Measurements from ENCODE around the gene PRSS38.

PRSS38 gene

DNA sequence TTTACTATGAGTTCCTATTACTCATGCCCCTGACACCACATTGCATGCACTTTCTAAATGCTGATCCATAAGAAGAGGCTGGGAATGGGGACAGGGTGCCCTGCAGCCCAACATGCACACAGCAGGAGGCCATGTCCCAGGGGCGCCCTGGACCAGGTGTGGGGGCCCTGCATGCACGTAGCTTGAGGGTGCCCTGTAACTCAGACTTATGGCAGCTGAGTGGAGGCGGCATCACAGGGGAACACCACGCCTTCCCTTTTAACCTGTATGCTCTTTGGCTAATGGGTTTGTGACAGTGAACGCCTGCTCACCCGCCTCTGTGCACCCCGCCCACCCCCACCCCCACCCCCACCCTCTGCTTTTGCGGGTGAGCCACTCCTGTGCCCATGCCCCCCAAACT is 44.1 kb upstream of the PRSS38 start:
- Histone ChIP-seq H3K27me3 (ENCODE audit: control insufficient read depth in 1 of 2, insufficient read depth in 2 of 2, low read length in 2 of 2) (no peaks in the 10 kb centered on the region), H3K4me3 (ENCODE audit: low read depth in 1 of 2, low read length in 2 of 2) (no peak overlapping the region), H3K36me3 (ENCODE audit: control insufficient read depth in 1 of 2, insufficient read depth in 2 of 2, low read length in 2 of 2) (peaks cover 19 to 59% of the 10 kb centered on the region in 2 donors), H3K9ac (ENCODE audit: low read depth in 1 of 2, low read length in 2 of 2) (no peak overlapping the region), H3K4me1 (ENCODE audit: control insufficient read depth in 1 of 2, insufficient read depth in 2 of 2, low read length in 2 of 2) (peaks cover 13% of the 10 kb centered on the region in 2 donors), H3K9me3 (ENCODE audit: control insufficient read depth in 1 of 2, low read length in 2 of 2) (no peaks in the 10 kb centered on the region), H3K27ac (ENCODE audit: low read depth, low read length) (no peak overlapping the region)

DNA sequence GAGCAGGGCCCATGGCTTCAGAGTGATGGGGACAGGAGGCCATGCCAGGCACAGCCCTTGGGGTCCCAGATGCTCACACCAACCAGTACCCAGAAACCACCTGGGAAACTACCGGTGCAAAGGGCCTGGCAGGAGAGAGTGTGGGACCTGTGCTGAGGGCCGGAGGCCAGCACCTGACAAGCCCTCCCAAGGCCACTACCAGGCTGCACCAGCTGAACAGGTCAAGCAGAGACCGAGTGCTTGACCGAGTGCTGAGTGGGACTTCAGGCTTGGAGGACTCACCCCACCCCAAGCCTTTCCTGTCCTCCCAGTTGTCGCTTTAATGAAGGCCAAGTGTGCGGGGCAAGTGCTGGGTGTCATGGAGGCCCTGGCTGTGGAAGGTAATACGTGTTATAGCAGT is 43.7 kb upstream of the PRSS38 start:
- Histone ChIP-seq H3K27ac (ENCODE audit: low read depth, low read length) (no peak overlapping the region), H3K4me1 (ENCODE audit: control insufficient read depth in 1 of 2, insufficient read depth in 2 of 2, low read length in 2 of 2) (peaks cover 9 to 10% of the 10 kb centered on the region in 2 donors), H3K9ac (ENCODE audit: low read depth in 1 of 2, low read length in 2 of 2) (no peak overlapping the region), H3K27me3 (ENCODE audit: control insufficient read depth in 1 of 2, insufficient read depth in 2 of 2, low read length in 2 of 2) (no peaks in the 10 kb centered on the region), H3K36me3 (ENCODE audit: control insufficient read depth in 1 of 2, insufficient read depth in 2 of 2, low read length in 2 of 2) (peaks cover 19 to 59% of the 10 kb centered on the region in 2 donors), H3K4me3 (ENCODE audit: low read depth in 1 of 2, low read length in 2 of 2) (no peak overlapping the region), H3K9me3 (ENCODE audit: control insufficient read depth in 1 of 2, low read length in 2 of 2) (no peaks in the 10 kb centered on the region)

DNA sequence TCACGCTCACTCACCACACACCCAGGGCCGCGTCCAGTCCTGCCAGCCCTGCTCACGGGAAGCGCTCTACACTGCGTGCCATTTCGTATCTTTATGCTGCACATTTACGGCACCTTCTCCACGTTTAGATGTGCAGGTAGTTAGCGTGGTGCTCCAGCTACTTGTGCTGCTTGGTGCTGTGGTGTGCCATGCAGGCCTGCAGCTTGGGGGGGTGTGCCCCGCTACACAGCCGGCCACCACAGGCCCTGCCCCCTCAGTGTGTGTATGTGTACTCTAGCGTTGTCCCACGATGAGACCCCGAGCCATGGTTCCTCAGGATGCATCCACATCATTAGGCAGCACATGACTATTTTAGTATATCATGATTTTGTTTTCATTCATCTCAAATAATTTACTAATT is 41.9 kb upstream of the PRSS38 start:
- peaks cover 6 to 41% of the 10 kb centered on the region in 2 donors for H3K36me3 ChIP-seq (ENCODE audit: control insufficient read depth in 1 of 2, insufficient read depth in 2 of 2, low read length in 2 of 2)
- H3K9ac ChIP-seq (ENCODE audit: low read depth in 1 of 2, low read length in 2 of 2) = no peak overlapping the region
- H3K4me1 ChIP-seq (ENCODE audit: control insufficient read depth in 1 of 2, insufficient read depth in 2 of 2, low read length in 2 of 2) = no peaks in the 10 kb centered on the region
- H3K27ac ChIP-seq (ENCODE audit: low read depth, low read length) = no peak overlapping the region
- no peak overlapping the region for H3K4me3 ChIP-seq (ENCODE audit: low read depth in 1 of 2, low read length in 2 of 2)
- H3K27me3 ChIP-seq (ENCODE audit: control insufficient read depth in 1 of 2, insufficient read depth in 2 of 2, low read length in 2 of 2) = no peaks in the 10 kb centered on the region
- no peaks in the 10 kb centered on the region for H3K9me3 ChIP-seq (ENCODE audit: control insufficient read depth in 1 of 2, low read length in 2 of 2)

DNA sequence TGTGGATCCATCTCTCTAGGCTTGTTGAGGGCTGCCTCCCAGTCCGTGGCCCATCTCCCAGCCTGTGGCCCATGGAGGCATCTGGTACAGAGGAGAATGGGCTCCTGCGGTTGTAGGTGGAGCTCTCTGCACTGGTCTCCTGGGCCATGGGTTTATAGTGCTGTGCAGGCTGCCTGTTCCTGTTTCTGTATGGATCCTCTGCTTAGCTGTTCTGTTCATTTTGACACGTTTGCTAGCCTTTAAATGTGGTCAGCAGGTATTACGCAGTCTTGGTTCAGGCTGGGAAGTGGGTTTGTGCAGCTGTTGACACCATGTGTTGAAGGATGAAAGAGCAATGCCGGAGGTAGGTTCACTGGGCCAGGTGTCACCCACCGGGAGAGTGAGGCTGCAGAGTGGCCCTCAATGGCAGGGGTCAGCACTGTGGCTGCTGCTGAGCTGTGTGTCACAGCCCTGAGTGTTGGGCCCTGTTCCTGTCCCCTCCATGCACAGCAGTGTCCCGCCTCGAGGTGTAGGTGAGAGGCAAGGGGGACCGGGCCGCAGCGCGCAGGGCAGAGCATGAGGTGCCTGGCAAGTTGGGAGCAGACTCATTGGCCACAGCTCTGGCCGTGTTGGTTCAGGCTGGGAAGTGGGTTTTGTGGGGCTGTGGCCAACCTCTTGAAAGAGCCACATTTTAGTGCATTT is 41.3 kb upstream of the PRSS38 start:
- H3K36me3 ChIP-seq (ENCODE audit: control insufficient read depth in 1 of 2, insufficient read depth in 2 of 2, low read length in 2 of 2) = peaks cover 6 to 35% of the 10 kb centered on the region in 2 donors
- H3K4me3 ChIP-seq (ENCODE audit: low read depth in 1 of 2, low read length in 2 of 2) = no peak overlapping the region
- no peak overlapping the region for H3K9ac ChIP-seq (ENCODE audit: low read depth in 1 of 2, low read length in 2 of 2)
- H3K27ac ChIP-seq (ENCODE audit: low read depth, low read length) = no peak overlapping the region
- H3K4me1 ChIP-seq (ENCODE audit: control insufficient read depth in 1 of 2, insufficient read depth in 2 of 2, low read length in 2 of 2) = no peaks in the 10 kb centered on the region
- H3K9me3 ChIP-seq (ENCODE audit: control insufficient read depth in 1 of 2, low read length in 2 of 2) = no peaks in the 10 kb centered on the region
- no peaks in the 10 kb centered on the region for H3K27me3 ChIP-seq (ENCODE audit: control insufficient read depth in 1 of 2, insufficient read depth in 2 of 2, low read length in 2 of 2)

GRCh38 chr1:227774821-227775661 is 40.4 kb upstream of the PRSS38 start:
- H3K4me1 ChIP-seq (ENCODE audit: control insufficient read depth in 1 of 2, insufficient read depth in 2 of 2, low read length in 2 of 2) = no peaks in the 10 kb centered on the region
- H3K4me3 ChIP-seq (ENCODE audit: low read depth in 1 of 2, low read length in 2 of 2) = no peak overlapping the region
- H3K27ac ChIP-seq (ENCODE audit: low read depth, low read length) = no peak overlapping the region
- peaks cover 6 to 37% of the 10 kb centered on the region in 2 donors for H3K36me3 ChIP-seq (ENCODE audit: control insufficient read depth in 1 of 2, insufficient read depth in 2 of 2, low read length in 2 of 2)
- no peaks in the 10 kb centered on the region for H3K9me3 ChIP-seq (ENCODE audit: control insufficient read depth in 1 of 2, low read length in 2 of 2)
- no peaks in the 10 kb centered on the region for H3K27me3 ChIP-seq (ENCODE audit: control insufficient read depth in 1 of 2, insufficient read depth in 2 of 2, low read length in 2 of 2)
- H3K9ac ChIP-seq (ENCODE audit: low read depth in 1 of 2, low read length in 2 of 2) = no peak overlapping the region

DNA sequence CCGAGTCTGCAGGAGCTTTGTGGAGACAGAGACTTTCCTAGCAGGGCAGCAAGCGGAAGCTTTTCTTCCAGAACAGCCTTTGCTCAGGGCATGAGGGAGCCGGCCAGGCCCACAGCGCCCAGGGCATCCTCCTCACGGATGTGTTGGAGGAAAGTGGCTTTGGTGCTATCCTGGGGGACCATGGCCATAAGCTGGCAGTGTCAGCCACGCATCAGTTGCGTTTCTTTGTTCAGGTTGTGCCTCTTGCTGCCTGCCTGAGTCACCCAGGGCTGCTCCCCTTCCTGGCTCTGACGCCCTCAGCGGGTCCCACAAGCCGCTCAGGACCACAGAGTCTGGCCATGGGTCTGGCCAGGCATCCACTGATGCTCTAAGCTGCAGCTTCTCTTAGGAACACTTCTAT is 39.6 kb upstream of the PRSS38 start:
- Histone ChIP-seq H3K9ac (ENCODE audit: low read depth in 1 of 2, low read length in 2 of 2) (no peak overlapping the region), H3K27ac (ENCODE audit: low read depth, low read length) (no peak overlapping the region), H3K27me3 (ENCODE audit: control insufficient read depth in 1 of 2, insufficient read depth in 2 of 2, low read length in 2 of 2) (no peaks in the 10 kb centered on the region), H3K9me3 (ENCODE audit: control insufficient read depth in 1 of 2, low read length in 2 of 2) (no peaks in the 10 kb centered on the region), H3K4me3 (ENCODE audit: low read depth in 1 of 2, low read length in 2 of 2) (no peak overlapping the region), H3K4me1 (ENCODE audit: control insufficient read depth in 1 of 2, insufficient read depth in 2 of 2, low read length in 2 of 2) (no peaks in the 10 kb centered on the region), H3K36me3 (ENCODE audit: control insufficient read depth in 1 of 2, insufficient read depth in 2 of 2, low read length in 2 of 2) (peaks cover 6 to 38% of the 10 kb centered on the region in 2 donors)

DNA sequence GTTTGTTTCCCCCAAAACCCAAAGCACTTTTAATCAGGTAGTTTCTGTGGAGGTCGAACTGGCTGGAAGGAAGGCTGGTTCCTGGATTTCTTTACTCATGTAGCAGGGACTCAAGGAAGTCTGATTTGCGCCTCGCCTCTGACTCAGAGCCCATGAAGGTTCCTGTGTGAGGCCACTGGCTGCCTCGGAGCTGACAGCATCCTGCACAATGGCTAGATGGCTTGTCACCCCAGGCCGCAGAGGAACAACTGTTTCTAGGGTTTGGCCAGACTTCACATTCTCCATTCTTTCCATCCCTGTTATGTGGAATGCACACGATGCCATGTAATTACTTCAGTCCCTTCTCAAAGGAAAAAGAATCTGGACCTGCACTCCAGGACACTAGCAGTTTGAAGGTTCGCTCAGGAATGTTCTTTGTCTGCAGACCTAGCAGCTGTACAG is 39.1 kb upstream of the PRSS38 start:
- no peak overlapping the region for H3K27ac ChIP-seq (ENCODE audit: low read depth, low read length)
- no peak overlapping the region for H3K9ac ChIP-seq (ENCODE audit: low read depth in 1 of 2, low read length in 2 of 2)
- H3K27me3 ChIP-seq (ENCODE audit: control insufficient read depth in 1 of 2, insufficient read depth in 2 of 2, low read length in 2 of 2) = no peaks in the 10 kb centered on the region
- no peak overlapping the region for H3K4me3 ChIP-seq (ENCODE audit: low read depth in 1 of 2, low read length in 2 of 2)
- peaks cover 6 to 38% of the 10 kb centered on the region in 2 donors for H3K36me3 ChIP-seq (ENCODE audit: control insufficient read depth in 1 of 2, insufficient read depth in 2 of 2, low read length in 2 of 2)
- no peaks in the 10 kb centered on the region for H3K4me1 ChIP-seq (ENCODE audit: control insufficient read depth in 1 of 2, insufficient read depth in 2 of 2, low read length in 2 of 2)
- no peaks in the 10 kb centered on the region for H3K9me3 ChIP-seq (ENCODE audit: control insufficient read depth in 1 of 2, low read length in 2 of 2)

DNA sequence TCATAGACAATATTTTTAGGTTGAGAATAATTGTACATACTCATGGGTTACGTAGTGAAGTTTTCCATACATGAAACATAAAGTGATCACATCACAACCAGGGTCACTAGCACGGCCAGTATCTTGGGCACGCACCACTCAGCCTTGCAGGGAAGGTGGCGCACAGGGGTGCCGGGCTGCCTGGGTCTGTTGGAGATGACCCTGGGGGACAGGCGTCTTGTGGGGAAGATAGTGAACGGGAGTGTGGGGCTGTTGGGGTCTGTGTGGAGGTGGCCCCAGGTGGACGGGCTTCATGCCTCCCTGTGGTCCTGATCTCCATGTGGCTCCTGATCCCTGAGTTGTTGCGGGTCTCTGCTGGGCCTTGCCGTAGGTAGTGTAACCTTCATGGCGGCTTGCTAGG is 38.3 kb upstream of the PRSS38 start:
- no peaks in the 10 kb centered on the region for H3K4me1 ChIP-seq (ENCODE audit: control insufficient read depth in 1 of 2, insufficient read depth in 2 of 2, low read length in 2 of 2)
- H3K9me3 ChIP-seq (ENCODE audit: control insufficient read depth in 1 of 2, low read length in 2 of 2) = no peaks in the 10 kb centered on the region
- no peak overlapping the region for H3K4me3 ChIP-seq (ENCODE audit: low read depth in 1 of 2, low read length in 2 of 2)
- peaks cover 4 to 36% of the 10 kb centered on the region in 2 donors for H3K36me3 ChIP-seq (ENCODE audit: control insufficient read depth in 1 of 2, insufficient read depth in 2 of 2, low read length in 2 of 2)
- no peak overlapping the region for H3K27ac ChIP-seq (ENCODE audit: low read depth, low read length)
- H3K9ac ChIP-seq (ENCODE audit: low read depth in 1 of 2, low read length in 2 of 2) = no peak overlapping the region
- no peaks in the 10 kb centered on the region for H3K27me3 ChIP-seq (ENCODE audit: control insufficient read depth in 1 of 2, insufficient read depth in 2 of 2, low read length in 2 of 2)

DNA sequence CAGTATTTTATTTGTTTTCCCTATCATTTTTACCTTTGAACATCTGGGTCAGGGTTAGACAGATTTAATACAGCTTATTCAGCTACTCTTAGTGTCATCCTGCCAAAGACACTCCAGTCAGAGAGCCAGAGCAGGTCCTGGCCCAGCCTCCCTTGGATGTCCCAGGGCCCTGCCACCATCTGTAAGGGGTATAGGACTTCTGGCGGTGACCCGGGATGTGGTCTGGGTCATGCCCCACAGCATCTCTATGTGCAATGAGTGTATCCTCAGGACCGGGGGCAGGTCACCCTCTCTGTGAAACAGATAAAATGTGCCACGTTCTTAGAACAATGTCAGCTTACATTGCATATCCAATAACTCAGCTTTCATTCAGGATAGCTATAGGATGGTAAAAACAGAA is 37.8 kb upstream of the PRSS38 start:
- no peak overlapping the region for H3K9ac ChIP-seq (ENCODE audit: low read depth in 1 of 2, low read length in 2 of 2)
- H3K36me3 ChIP-seq (ENCODE audit: control insufficient read depth in 1 of 2, insufficient read depth in 2 of 2, low read length in 2 of 2) = peaks cover 4 to 40% of the 10 kb centered on the region in 2 donors
- H3K27me3 ChIP-seq (ENCODE audit: control insufficient read depth in 1 of 2, insufficient read depth in 2 of 2, low read length in 2 of 2) = no peaks in the 10 kb centered on the region
- H3K9me3 ChIP-seq (ENCODE audit: control insufficient read depth in 1 of 2, low read length in 2 of 2) = no peaks in the 10 kb centered on the region
- H3K27ac ChIP-seq (ENCODE audit: low read depth, low read length) = no peak overlapping the region
- no peak overlapping the region for H3K4me3 ChIP-seq (ENCODE audit: low read depth in 1 of 2, low read length in 2 of 2)
- H3K4me1 ChIP-seq (ENCODE audit: control insufficient read depth in 1 of 2, insufficient read depth in 2 of 2, low read length in 2 of 2) = no peaks in the 10 kb centered on the region

DNA sequence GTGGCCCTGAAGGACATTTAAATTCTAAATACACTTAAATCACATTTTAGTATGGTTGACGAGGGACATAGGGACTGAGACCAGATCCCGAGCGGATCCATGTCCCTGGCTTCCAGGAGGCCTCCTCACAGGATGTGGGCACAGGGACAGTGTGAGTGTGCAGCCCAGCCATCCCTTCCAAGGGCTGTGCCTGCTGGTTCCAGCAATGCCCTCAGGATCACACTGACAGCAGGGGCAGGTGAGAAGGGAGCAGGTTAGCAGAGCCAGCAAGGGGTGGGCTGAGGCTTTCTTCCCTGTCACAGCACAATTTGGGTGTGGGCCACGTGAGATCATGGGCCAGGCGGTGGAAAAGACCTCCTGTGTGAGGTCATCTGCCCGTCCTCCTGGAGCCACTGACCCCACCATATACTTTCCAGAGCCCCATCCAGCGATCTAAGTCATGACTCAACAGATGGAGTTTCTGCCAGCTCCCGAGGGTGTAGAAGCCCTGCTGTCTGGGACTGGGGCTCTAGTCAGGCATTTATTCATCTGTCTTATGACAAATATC is 37.0 kb upstream of the PRSS38 start:
- Histone ChIP-seq H3K4me3 (ENCODE audit: low read depth in 1 of 2, low read length in 2 of 2) (no peak overlapping the region), H3K9ac (ENCODE audit: low read depth in 1 of 2, low read length in 2 of 2) (no peak overlapping the region), H3K4me1 (ENCODE audit: control insufficient read depth in 1 of 2, insufficient read depth in 2 of 2, low read length in 2 of 2) (no peaks in the 10 kb centered on the region), H3K27ac (ENCODE audit: low read depth, low read length) (no peak overlapping the region), H3K9me3 (ENCODE audit: control insufficient read depth in 1 of 2, low read length in 2 of 2) (no peaks in the 10 kb centered on the region), H3K27me3 (ENCODE audit: control insufficient read depth in 1 of 2, insufficient read depth in 2 of 2, low read length in 2 of 2) (no peaks in the 10 kb centered on the region), H3K36me3 (ENCODE audit: control insufficient read depth in 1 of 2, insufficient read depth in 2 of 2, low read length in 2 of 2) (peaks cover 4 to 40% of the 10 kb centered on the region in 2 donors)
